Measurements from ENCODE around the gene GLT8D2. TPM values are rescaled to one million over a fixed set of nuclear protein-coding genes. Genes with fewer than 3 reads are reported as not detected.

The GLT8D2 gene
- total RNA-seq, 1 experiment from 2014 or later, result 2.0 TPM

DNA sequence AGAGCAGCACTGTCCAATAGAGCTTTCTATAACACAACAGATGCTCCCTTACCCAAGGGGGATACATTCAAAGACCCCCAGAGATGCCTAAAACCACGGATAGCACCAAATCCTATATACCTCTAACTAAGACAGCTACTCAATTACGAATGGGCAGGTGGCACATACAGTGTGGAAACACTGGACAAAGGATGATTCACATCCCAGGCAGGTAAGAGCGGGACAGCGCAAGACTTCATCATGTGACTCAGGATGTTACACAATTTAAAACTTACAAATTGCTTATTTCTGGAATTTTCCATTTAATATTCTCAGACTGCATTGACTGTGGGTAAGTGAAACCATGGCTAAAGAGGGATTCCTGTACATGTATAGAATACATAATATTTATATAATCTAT, 8.8 kb upstream of the GLT8D2 start:
- intact Hi-C loops (cut with micrococcal nuclease), result no loop called here
- Mint-ChIP-seq H3K27me3 (ENCODE audit: insufficient read depth, unreplicated experiment) (no peaks in the 10 kb centered on the region), H3K27ac (ENCODE audit: low read depth, unreplicated experiment) (no peak overlapping the region), H3K4me3 (ENCODE audit: unreplicated experiment) (no peak overlapping the region), H3K9me3 (ENCODE audit: unreplicated experiment) (no peaks in the 10 kb centered on the region), H3K4me1 (ENCODE audit: insufficient read depth, unreplicated experiment) (peaks cover 28% of the 10 kb centered on the region), H3K36me3 (ENCODE audit: insufficient read depth, unreplicated experiment) (peaks cover 9% of the 10 kb centered on the region)
- ChIA-PET CTCF (interaction anchor here (0.6 to 3.1 kb wide), 11 partner anchors 9 to 1057 kb away, joined by 3 to 24 read pairs (median 3); partner anchors contain the start of gene TDG), POLR2A (interaction anchor here (0.5 to 1.8 kb wide), 12 partner anchors 8 to 1048 kb away, joined by 3 to 6 read pairs (median 4); partner anchors contain the start of genes GLT8D2, HSP90B1, NT5DC3 and TDG)
- BruUV-seq (replicated peaks), result no TSS peak
- TF ChIP-seq, protein P1, sequence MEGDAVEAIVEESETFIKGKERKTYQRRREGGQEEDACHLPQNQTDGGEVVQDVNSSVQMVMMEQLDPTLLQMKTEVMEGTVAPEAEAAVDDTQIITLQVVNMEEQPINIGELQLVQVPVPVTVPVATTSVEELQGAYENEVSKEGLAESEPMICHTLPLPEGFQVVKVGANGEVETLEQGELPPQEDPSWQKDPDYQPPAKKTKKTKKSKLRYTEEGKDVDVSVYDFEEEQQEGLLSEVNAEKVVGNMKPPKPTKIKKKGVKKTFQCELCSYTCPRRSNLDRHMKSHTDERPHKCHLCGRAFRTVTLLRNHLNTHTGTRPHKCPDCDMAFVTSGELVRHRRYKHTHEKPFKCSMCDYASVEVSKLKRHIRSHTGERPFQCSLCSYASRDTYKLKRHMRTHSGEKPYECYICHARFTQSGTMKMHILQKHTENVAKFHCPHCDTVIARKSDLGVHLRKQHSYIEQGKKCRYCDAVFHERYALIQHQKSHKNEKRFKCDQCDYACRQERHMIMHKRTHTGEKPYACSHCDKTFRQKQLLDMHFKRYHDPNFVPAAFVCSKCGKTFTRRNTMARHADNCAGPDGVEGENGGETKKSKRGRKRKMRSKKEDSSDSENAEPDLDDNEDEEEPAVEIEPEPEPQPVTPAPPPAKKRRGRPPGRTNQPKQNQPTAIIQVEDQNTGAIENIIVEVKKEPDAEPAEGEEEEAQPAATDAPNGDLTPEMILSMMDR (IDR thresholded peaks at IDR 0.05; ENCODE audit: unreplicated experiment), result no peak
- DNase-seq (ENCODE audit: unreplicated experiment), result peak; percentile 86

DNA sequence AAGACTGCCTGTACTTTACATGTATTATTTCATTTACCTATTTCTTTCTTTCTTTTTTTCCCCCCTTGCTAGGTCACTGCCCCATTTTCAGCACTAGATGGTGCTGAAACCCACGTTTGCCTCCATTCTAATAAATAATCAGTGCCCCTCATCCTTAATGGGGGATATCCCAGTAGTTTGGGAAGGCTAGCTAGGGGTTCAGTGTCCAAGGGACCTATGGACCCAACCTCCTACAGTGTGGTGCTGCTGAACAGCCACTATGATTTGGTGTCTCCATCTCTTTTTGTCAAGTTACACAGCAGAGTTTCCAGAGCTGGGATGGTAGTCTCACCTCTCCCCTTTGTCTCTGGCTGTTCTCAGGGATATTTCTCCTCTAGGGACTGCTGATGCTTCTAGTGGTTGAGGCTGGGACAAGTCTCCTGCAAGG, 7.8 kb upstream of the GLT8D2 start:
- intact Hi-C loops (cut with micrococcal nuclease), result loop anchor here (1.0 kb wide), 1 partner anchor 52 kb away; no protein-coding TSS in a partner anchor
- no peaks in the 10 kb centered on the region for H3K27me3 Mint-ChIP-seq (ENCODE audit: insufficient read depth, unreplicated experiment)
- TF ChIP-seq, protein P1 (IDR thresholded peaks at IDR 0.05; ENCODE audit: unreplicated experiment), result peak; percentile 71
- H3K4me3 Mint-ChIP-seq (ENCODE audit: unreplicated experiment), result no peak overlapping the region
- peaks cover 28% of the 10 kb centered on the region for H3K4me1 Mint-ChIP-seq (ENCODE audit: insufficient read depth, unreplicated experiment)
- ChIA-PET CTCF (interaction anchor here (0.5 to 3.1 kb wide), 11 partner anchors 10 to 891 kb away, joined by 3 to 24 read pairs (median 4); no protein-coding TSS in a partner anchor), POLR2A (interaction anchor here (1.2 to 1.8 kb wide), 4 partner anchors 10 to 216 kb away, joined by 3 to 6 read pairs (median 5); partner anchors contain the start of gene NT5DC3)
- H3K9me3 Mint-ChIP-seq (ENCODE audit: unreplicated experiment), result no peaks in the 10 kb centered on the region
- peaks cover 9% of the 10 kb centered on the region for H3K36me3 Mint-ChIP-seq (ENCODE audit: insufficient read depth, unreplicated experiment)
- BruUV-seq (replicated peaks), result no TSS peak
- peak; percentile 35 for DNase-seq (ENCODE audit: unreplicated experiment)
- H3K27ac Mint-ChIP-seq (ENCODE audit: low read depth, unreplicated experiment), result no peak overlapping the region

DNA sequence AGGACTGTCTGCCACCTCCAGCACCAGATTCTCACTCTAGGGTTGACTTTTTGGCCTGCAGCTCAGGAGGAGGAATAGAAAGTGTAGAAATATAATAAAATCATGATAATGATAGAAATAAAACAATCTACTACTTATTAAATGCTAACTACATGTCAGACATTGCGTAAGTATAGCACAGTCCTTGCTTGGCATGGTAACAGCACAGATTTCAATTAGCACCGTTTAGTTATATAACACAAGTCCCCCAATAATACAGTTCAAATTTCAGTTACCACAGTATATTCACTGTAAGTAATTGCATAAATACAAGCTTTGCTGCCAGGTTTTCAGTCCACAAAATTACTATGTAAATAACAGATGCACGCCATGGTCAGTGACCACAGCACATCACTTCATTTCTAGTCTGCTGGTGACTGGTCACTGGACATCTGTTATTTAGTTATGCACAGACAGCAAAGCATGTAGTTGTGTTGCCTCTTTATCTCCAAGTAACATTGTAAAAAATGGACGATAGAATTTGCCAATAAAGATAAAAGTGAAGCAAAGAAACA, 6.5 kb upstream of the GLT8D2 start:
- BruUV-seq (replicated peaks), result no TSS peak
- CTCF ChIA-PET, result interaction anchor here (0.5 to 3.1 kb wide), 5 partner anchors 10 to 186 kb away, joined by 3 to 24 read pairs (median 10); no protein-coding TSS in a partner anchor
- intact Hi-C loops (cut with micrococcal nuclease), result no loop called here
- no peak overlapping the region for H3K4me3 Mint-ChIP-seq (ENCODE audit: unreplicated experiment)
- TF ChIP-seq, protein P1 (IDR thresholded peaks at IDR 0.05; ENCODE audit: unreplicated experiment), result no peak
- no peaks in the 10 kb centered on the region for H3K9me3 Mint-ChIP-seq (ENCODE audit: unreplicated experiment)
- no peak overlapping the region for H3K27ac Mint-ChIP-seq (ENCODE audit: low read depth, unreplicated experiment)
- no peak for DNase-seq (ENCODE audit: unreplicated experiment)
- peaks cover 28% of the 10 kb centered on the region for H3K4me1 Mint-ChIP-seq (ENCODE audit: insufficient read depth, unreplicated experiment)
- no peaks in the 10 kb centered on the region for H3K27me3 Mint-ChIP-seq (ENCODE audit: insufficient read depth, unreplicated experiment)
- POLR2A ChIA-PET, result interaction anchor here (0.9 to 2.0 kb wide), 3 partner anchors 8 to 215 kb away, joined by 3 to 7 read pairs (median 7); partner anchors contain the start of genes HCFC2, NT5DC3 and TDG
- H3K36me3 Mint-ChIP-seq (ENCODE audit: insufficient read depth, unreplicated experiment), result peaks cover 9% of the 10 kb centered on the region

DNA sequence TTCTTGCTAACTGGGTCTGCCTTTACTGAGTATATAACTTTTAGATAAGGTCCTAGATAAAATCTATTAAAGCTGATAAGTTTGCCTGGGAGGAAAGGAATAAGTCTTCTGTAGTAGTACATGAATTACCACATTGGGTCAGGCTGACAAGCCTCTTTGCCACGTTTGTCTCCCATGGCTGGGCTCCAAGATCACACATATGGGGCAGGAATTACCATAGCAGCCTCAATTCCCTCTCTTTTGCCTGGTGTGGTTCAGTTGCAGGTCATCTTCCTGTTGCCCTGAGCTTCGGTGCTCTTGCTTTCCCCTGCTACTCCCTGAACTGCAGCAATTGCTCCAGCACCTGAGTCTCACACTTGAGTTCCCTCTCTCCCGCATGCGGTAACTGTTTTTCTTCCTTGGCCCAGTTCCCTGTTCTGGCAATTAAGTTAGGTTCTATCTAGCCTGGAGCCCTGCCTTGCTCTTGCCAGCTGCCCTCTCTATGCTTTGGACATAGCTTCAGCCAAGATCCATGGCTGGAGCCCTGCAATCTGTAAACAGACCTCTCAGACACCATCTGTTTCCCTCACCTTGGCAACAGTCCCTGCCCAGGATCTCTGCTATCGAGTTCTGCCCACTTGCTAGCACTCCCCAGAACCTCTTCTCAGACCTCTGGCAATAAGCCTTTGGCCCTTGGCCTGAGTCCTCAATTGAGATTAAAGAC, 5.8 kb upstream of the GLT8D2 start:
- CTCF ChIA-PET, result interaction anchor here (1.0 to 2.5 kb wide), 2 partner anchors 8 to 53 kb away, joined by 4 to 10 read pairs; no protein-coding TSS in a partner anchor
- POLR2A ChIA-PET, result interaction anchor here (0.5 to 2.0 kb wide), 4 partner anchors 8 to 993 kb away, joined by 3 to 7 read pairs (median 5); partner anchors contain the start of genes HCFC2, NT5DC3 and TDG
- TF ChIP-seq, protein P1 (IDR thresholded peaks at IDR 0.05; ENCODE audit: unreplicated experiment), result no peak

More for the DNA sequence above, 5.8 kb upstream of the GLT8D2 start:
- BruUV-seq (replicated peaks), result no TSS peak
- Mint-ChIP-seq H3K27me3 (ENCODE audit: insufficient read depth, unreplicated experiment) (no peaks in the 10 kb centered on the region), H3K4me3 (ENCODE audit: unreplicated experiment) (no peak overlapping the region), H3K4me1 (ENCODE audit: insufficient read depth, unreplicated experiment) (peaks cover 28% of the 10 kb centered on the region), H3K27ac (ENCODE audit: low read depth, unreplicated experiment) (no peak overlapping the region), H3K36me3 (ENCODE audit: insufficient read depth, unreplicated experiment) (peaks cover 9% of the 10 kb centered on the region), H3K9me3 (ENCODE audit: unreplicated experiment) (no peaks in the 10 kb centered on the region)
- intact Hi-C loops (cut with micrococcal nuclease), result no loop called here
- DNase-seq (ENCODE audit: unreplicated experiment), result peak; percentile 55

Measured in MCF 10A (cell line).